C4-2B (cell line): ENCODE data around the gene HPCAL4.

Experiments used
- ZFX ChIP-seq: fragments of 450-650 bp; IDR thresholded peaks from 2 replicates; pipeline ENCODE4 v1.6.1; 2017
- TF ChIP-seq, protein P1 (sequence below): fragments of 450-650 bp; conservative IDR thresholded peaks from 2 replicates; pipeline ENCODE4 v1.5.1; 2017; ENCODE audit warnings: mild to moderate bottlenecking

DNA sequence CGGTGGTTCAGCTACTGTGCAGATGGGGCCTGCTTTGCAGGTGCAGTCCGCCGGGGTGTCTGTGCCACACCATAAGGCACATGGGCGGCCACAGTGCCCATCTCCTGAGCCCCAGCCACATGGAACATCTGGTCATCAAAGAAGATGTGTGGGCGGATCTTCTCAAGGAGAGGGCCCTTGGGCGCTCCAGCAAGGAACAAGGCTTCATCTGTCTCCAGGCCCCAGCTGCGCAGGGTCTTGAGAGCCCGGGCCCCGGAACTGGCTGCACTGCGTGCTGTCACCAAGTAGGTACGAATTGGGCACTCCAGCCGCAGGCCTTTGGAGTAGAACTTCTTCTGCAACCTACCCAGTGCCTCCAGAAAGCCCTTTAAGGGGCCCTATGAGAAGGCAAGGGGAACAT is 32.1 kb downstream of the HPCAL4 start:
- TF ChIP-seq, protein P1, sequence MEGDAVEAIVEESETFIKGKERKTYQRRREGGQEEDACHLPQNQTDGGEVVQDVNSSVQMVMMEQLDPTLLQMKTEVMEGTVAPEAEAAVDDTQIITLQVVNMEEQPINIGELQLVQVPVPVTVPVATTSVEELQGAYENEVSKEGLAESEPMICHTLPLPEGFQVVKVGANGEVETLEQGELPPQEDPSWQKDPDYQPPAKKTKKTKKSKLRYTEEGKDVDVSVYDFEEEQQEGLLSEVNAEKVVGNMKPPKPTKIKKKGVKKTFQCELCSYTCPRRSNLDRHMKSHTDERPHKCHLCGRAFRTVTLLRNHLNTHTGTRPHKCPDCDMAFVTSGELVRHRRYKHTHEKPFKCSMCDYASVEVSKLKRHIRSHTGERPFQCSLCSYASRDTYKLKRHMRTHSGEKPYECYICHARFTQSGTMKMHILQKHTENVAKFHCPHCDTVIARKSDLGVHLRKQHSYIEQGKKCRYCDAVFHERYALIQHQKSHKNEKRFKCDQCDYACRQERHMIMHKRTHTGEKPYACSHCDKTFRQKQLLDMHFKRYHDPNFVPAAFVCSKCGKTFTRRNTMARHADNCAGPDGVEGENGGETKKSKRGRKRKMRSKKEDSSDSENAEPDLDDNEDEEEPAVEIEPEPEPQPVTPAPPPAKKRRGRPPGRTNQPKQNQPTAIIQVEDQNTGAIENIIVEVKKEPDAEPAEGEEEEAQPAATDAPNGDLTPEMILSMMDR: no peak
- no peak for TF ChIP-seq ZFX
